ENCODE data around the gene NECTIN2.
"Not testable (repeated sequence)": the region's sequence is repeated elsewhere in the genome, so short reads cannot be mapped to it uniquely, and the experiment has no call there.

NECTIN2 gene

DNA sequence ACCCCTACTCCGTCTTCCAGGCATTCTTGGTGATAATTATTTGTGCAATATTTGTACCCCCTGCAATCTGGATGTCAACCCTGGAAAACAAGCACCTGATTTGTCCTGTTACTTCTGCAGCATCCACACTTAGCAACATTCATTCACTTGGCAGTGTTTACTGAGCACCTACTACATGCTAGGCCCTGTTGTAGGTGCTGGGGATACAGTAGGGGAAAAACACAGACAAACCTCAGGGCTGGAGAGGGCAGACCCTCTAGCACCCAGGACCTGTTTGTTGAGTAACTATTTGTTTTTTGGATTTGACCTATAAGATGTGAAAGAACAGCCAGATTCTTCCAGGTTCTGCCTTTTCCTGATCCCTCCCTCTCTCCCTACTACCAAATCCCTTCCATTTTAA lies 9.5 kb downstream of the NECTIN2 start:
- no peak for DNase-seq

DNA sequence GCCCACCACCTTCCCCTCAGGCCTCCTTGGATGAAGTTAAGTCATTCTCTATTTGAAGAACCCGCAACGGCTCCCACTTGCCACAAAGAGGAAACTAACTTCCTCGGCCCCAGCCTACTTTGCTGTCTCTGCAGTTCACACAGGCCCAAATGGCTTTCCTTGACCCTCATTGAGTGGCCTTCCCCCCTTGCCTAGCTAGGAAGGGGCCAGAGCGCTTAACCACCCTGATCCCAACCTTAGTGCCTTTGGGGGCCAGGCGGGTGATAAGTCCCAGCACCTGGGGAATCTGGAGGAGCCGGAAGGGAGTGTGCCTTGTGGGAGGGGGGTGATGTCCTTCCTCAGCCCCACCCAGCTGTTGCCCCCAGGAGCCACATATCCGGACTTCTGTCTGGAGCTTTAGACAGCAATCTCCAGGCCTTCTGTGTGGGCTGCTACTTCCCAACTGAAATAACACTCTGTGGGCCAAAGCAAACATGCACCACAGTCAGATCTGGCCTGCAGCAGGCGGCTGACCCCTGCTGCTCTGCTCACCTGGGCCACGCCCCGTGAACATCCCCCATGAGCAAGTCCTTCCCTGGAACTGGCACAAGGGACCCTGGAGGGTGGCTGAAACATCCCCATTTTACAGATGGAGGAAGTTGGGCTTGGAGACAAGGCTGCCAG lies 10.5 kb downstream of the NECTIN2 start:
- no peak for DNase-seq

DNA sequence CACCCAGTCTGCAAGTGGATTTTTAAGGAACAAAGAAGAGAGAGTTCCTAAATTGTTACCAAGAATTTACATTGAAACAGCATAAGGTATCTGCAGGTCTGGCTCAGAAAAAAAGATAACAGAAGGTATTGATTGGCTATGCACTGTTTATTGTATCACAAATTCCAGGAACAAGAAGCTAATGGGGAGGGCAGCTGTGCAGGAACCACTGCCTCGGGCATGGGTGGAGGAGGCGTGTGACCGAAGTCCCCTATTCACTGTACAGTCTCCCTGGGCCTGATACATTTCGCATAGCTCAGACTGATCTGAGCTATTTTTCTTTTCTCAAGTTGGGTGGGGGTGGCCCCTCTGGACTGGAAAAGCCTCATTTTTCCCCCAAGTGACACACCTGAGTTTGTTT lies 11.7 kb downstream of the NECTIN2 start:
- no peak for DNase-seq

DNA sequence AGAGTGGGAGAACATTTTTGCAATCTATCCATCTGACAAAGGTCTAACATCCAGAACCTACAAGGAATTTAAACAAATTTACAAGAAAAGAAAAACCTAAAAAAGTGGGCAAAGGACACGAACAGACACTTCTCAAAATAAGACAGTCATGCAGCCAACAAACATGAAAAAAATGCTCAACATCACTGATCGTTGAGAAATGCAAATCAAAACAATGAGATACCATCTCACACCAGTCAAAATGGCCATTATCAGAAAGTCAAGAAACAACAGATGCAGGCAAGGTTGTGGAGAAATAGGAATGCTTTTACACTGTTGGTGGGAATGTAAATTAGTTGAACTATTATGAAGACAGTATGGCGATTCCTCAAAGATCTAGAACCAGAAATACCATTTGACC lies 15.5 kb downstream of the NECTIN2 start:
- not testable (repeated sequence) for DNase-seq

DNA sequence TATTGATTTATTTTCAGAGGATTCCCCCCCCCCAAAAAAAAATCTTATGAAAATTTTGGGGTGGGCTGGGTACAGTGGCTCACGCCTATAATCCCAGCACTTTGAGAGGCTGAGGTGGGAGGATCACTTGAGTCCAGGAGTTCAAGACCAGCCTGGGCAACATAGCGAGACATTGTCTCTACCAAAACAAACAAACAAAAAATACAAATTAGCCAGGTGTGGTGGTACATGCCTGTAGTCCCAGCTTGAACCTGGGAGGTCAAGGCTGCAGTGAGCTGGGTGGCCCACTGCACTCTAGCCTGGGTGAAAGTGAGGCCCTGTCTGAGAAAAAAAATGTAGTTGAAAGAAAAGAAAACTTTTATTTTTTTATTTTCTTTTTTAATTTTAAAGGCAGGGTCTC lies 17.9 kb downstream of the NECTIN2 start:
- no peak for DNase-seq

DNA sequence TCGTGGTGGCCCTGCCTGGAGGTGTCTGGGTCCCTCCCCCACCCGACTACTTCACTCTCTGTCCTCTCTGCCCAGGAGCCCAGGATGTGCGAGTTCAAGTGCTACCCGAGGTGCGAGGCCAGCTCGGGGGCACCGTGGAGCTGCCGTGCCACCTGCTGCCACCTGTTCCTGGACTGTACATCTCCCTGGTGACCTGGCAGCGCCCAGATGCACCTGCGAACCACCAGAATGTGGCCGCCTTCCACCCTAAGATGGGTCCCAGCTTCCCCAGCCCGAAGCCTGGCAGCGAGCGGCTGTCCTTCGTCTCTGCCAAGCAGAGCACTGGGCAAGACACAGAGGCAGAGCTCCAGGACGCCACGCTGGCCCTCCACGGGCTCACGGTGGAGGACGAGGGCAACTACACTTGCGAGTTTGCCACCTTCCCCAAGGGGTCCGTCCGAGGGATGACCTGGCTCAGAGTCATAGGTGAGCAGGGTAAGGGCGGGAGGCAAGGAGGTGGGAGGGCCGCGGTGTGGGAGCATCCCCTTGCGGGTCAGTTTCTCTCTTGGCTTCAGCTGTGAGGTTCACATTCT lies 19.2 kb downstream of the NECTIN2 start:
- DNase-seq, result no peak

DNA sequence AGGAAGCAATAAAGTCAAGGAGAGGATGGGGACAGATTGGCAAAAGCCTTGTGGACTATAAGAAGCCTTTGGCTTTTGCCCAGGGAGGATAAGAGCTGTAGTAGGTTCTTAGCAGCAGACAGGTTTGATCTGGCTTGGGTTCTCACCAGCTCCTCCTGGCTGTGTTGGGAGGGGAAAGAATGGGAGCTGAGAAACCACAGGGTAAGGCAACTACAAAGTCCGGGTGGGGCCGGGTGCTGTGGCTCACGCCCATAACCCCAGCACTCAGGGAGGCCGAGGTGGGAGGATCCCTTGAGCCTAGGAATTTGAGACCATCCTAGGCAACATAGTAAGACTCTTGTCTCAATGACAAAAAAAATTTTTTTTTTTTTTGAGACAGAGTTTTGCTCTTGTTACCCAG lies 20.6 kb downstream of the NECTIN2 start:
- DNase-seq, result no peak

DNA sequence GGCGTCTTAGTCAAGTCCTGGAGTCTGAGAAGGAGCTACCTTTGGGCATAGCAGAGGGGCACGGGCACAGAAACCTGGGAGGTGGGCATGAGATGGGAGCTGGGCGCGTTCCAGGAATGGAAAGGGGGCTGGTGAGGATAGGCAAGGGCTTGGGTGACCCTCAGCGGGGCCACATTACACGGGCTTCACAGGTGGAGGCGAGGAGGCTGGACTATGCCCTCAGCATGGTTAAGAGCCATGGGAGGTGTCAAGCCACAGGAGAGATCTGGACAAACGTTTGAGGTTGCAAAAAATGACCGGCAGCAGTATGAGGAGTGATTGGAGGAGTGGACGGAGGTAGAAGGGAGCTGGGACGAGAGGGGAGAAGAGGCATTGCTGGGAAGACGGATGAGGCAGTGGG lies 21.5 kb downstream of the NECTIN2 start:
- DNase-seq, result no peak

DNA sequence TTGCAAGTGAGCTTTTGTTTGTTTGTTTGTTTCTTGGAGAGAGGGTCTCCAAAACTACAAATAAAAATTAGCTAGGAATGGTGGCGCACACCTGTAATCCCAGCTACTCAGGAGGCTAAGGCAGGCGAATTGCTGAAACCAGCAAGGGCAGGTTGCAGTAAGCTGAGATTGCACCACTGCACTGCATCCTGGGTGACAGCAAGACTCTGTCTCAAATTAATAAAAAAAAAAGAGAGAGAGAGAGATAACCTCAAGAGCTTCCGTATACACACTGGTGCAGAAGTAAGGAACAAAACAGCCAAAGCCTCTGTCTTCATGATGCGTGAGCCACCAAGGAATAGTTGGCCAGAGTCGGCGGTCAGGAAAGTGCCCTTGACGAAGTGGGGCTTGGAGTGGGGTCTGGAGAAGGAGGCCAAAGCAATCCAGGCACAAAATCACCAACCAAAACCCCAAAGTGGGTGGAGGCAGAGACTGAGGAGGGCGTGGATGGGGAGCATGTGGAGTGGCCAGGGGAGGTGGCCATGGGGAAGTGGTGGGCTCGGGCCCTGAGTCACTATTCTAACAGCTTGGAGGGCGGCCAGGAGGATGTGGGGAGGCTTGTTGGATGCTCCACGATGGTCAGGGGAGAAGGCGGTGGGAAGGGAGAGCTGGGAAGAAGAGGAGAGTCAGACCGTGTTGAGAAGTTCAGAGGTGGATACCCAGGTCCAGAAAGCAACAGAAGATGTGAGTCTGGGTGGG lies 23.8 kb downstream of the NECTIN2 start:
- no peak for DNase-seq

DNA sequence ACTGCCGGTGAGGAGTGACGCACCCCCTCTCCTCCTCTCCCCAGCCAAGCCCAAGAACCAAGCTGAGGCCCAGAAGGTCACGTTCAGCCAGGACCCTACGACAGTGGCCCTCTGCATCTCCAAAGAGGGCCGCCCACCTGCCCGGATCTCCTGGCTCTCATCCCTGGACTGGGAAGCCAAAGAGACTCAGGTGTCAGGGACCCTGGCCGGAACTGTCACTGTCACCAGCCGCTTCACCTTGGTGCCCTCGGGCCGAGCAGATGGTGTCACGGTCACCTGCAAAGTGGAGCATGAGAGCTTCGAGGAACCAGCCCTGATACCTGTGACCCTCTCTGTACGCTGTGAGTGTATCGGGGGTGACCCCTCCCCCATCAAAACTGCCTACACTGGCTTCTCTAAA lies 25.7 kb downstream of the NECTIN2 start:
- no peak for DNase-seq

DNA sequence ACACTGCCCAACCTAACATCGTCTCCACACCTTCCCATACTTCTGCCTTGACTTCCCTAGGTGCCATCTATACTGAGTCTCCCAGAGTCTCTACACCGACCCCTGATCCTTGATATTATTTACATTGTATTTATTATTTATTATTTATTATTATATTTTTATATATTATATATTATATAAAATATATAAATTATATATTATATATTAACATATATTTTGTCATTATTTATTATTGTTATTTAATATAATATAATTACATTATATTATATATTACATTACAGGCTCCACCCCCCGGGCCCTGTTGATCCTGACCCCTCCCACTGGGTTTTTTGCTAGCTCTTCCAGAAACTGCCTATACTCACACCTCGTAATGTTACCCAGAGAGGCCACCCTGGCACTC lies 26.6 kb downstream of the NECTIN2 start:
- DNase-seq, result no peak

DNA sequence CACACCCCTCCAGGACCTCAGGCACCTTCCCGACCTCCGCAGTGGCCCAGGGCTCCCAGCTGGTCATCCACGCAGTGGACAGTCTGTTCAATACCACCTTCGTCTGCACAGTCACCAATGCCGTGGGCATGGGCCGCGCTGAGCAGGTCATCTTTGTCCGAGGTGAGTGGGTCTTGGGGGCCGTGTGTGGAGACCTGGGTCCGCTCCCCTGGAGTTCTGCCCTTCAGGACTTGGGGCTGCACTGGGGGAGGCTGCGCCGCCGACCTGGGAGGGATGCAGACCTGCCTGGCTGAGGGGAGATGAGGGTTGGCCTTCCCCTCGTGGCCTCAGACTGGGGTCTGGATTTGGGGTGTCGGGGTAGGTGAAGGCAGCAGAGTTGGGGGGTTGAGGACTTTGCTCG lies 28.2 kb downstream of the NECTIN2 start:
- DNase-seq, result no peak

DNA sequence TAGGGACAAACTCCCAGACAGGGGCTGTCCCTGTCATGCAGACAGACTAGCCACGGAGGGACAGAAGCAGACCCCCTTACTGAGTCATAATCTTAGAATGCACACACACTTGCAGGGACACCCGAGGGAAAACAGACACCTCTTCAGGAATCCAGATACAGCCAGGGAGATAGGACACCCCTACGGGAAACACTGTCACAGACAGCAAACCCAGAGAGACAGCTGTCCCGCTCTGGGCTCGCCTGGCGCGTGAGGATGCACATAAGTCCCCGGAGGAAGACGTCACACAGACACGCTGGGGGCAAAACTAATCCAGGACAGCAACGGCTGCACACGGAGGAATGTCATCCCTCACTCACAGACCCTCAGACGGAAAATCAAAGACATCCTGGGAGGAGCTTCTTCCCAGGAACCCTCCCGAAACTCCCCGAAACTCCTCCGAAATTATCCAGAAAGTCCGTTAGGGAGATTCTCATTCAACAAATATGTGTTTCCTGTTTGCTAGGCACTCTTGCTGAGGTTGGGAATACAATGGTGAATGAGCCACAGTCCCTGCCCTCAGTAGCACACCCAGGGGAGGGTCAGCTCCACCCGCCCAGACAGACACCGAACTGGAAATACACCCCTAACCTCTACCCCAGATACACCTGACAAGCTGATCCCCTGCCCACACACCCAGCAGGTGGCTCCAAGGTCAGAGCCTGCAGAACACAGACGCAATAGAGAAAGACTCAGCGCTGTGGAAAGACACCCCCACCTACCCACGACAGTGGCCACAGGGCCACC lies 29.8 kb downstream of the NECTIN2 start:
- DNase-seq, result no peak

DNA sequence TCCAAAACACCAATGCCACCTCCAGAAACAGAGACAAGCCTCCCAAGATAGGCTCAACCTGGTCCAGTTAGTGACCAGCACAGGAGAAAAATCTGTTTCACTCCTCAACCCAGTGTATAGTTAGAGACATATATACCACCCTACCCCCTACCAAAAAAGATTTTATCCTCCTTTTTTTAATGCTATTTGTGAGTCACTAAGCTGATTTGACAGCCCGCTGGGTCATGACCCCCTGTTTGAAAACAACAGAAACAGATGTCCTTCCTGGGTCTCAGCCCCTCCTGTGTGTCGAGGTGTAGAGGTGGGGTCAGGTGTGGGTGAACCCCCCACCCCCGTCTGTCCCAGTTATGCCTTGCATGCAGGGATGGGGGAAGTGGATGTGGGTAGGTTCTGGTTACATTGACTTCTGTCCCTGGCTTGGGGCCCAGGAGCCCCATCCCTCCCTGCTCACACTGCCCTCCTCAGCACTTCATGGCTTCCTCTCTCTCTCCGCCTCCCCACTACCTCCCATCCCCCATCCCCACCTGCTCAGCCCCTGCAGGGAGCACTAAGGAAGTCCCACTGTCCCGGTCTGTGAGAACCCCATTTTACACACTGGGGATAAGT lies 30.9 kb downstream of the NECTIN2 start:
- DNase-seq, result no peak

DNA sequence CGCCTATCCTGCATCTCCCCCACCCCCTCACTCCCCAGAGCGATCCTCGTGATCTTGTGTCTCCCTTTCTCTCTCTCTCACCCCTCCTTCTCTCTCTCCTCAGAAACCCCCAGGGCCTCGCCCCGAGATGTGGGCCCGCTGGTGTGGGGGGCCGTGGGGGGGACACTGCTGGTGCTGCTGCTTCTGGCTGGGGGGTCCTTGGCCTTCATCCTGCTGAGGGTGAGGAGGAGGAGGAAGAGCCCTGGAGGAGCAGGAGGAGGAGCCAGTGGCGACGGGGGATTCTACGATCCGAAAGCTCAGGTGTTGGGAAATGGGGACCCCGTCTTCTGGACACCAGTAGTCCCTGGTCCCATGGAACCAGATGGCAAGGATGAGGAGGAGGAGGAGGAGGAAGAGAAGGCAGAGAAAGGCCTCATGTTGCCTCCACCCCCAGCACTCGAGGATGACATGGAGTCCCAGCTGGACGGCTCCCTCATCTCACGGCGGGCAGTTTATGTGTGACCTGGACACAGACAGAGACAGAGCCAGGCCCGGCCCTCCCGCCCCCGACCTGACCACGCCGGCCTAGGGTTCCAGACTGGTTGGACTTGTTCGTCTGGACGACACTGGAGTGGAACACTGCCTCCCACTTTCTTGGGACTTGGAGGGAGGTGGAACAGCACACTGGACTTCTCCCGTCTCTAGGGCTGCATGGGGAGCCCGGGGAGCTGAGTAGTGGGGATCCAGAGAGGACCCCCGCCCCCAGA lies 32.2 kb downstream of the NECTIN2 start:
- DNase-seq, result no peak

DNA sequence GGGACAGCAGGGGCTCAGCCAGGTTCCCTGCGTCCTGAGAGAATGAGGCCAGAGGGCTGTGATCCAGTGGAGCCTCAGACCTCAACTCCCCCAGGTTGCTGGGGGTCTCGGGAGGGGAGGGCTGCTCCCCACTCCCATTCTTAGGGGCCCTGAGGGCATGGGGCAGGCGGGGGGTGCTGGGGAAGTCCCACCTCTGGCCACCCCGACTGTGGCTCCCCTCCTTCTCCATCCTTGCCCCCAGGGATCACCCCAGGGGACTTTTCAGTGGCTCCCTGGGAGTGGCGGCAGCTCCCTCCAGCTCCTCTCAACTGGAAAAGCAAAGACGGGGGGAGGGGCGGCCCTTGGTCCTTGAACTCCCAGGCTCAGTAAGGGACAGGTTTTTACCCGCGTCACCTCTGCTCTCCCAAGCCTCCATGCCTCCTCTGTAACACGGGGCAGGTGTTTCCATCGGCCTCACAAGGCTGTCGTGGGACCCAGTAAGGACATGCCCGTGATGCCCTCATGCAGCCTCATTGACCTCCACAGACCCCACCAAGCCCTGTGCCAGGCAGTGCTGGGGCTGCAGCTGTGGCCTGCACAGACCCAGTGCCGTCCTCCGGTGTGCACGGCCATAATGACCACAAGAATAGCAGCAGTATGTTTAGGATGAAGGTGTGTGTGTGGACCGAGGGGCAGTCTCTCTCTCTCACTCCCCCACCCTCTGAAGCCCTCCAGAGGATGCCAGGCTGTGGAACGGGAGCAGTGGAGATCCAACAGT lies 33.4 kb downstream of the NECTIN2 start:
- DNase-seq, result no peak

DNA sequence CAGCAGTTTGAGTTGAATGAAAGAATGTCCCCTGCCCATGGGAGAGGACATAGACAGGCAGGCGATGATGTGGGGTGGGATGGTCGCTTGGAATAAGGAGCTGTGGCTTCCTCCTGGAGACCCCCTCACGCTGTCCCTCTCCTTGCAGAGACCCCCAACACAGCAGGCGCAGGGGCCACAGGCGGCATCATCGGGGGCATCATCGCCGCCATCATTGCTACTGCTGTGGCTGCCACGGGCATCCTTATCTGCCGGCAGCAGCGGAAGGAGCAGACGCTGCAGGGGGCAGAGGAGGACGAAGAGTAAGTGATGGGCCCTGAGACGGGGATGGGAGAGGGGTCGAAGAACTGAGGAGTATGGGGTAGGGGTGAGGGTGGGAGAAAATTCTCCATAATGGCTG lies 36.0 kb downstream of the NECTIN2 start:
- DNase-seq, result no peak

DNA sequence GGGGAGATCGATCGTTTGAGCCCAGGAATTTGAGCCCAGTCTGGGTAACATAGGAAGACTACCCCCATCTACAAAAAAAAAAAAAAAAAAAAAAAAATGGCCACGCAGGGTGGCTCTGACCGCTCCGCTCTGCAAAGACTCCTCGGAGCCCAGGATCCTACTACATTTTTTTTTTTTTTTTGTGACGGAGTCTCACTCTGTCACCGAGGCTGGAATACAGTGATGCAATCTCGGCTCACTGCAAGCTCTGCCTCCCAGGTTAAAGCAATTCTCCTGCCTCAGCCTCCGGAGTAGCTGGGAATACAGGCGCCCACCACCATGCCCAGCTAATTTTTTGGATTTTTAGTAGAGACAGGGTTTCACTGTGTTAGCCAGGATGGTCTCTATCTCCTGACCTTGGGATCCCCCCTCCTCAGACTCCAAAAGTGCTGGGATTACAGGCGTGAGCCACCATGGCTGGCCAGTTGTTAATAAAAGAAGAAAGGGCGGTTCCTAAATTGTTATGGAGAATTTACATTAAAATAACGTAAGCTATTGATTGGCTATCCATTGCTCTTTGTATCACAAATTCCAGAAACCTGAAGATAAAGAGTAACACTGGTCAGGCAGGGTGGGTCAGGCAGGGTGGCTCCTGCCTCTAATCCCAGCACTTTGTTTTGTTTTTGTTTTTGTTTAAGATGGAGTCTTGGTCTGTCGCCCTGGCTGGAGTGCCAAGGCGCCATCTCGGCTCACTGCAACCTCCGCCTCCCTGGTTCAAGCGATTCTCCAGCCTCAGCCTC lies 36.7 kb downstream of the NECTIN2 start:
- not testable (repeated sequence) for DNase-seq

DNA sequence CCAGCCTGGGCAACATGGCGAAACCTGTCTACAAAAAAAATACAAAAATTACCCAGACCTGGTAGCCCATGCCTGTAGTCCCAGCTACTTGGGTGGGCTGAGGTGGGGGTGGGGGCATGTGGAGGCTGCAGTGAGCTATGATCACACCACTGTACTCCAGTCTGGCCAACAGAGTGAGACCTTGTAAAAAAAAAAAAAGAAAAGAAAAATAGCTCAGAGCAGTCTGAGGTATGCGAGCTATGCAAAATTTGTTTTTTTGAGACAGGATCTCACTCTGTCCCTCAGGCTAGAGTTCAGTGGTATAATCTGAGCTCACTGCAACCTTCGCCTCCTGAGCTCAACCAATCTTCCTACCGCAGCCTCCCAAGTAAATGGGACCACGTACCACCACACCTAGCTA lies 37.8 kb downstream of the NECTIN2 start:
- DNase-seq, result no peak

DNA sequence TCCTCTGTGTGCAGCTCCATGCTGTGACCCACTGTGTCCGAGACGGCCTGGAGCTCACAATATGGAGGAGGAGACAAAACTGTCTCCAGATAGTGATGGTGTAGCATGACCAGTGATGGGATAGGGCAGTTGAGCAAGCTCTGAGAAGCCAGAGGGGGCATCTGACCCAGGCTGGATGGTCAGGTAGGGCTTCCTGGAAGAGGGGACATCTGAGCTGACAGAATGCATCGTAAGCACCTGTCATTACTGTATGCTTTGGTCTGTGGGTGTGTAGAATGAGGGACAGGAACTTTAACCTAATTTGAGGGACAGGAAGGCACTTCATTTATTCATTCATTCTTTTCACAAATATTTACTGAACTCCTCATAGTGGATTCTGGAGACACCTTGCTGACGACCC lies 38.5 kb downstream of the NECTIN2 start:
- DNase-seq, result no peak

DNA sequence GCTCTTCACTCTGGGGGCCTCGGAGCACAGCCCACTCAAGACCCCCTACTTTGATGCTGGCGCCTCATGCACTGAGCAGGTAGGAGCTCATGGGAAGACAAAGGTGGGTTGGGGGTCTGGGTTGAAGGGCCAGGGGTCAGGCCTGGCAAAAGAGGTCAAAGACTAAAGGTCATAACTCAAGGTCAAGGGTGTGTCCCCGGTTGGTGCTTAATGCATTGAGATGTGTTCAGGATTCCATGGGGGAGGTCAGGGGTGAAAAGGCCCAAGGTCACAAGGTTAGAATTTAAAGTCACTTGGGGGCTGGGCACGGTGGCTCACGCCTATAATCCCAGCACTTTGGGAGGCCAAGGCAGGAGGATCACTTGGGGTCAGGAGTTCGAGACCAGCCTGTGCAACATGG lies 40.0 kb downstream of the NECTIN2 start:
- DNase-seq, result no peak

All from NCI-H187 (cell line).